Measurements from ENCODE around the gene PPBP.

DNA sequence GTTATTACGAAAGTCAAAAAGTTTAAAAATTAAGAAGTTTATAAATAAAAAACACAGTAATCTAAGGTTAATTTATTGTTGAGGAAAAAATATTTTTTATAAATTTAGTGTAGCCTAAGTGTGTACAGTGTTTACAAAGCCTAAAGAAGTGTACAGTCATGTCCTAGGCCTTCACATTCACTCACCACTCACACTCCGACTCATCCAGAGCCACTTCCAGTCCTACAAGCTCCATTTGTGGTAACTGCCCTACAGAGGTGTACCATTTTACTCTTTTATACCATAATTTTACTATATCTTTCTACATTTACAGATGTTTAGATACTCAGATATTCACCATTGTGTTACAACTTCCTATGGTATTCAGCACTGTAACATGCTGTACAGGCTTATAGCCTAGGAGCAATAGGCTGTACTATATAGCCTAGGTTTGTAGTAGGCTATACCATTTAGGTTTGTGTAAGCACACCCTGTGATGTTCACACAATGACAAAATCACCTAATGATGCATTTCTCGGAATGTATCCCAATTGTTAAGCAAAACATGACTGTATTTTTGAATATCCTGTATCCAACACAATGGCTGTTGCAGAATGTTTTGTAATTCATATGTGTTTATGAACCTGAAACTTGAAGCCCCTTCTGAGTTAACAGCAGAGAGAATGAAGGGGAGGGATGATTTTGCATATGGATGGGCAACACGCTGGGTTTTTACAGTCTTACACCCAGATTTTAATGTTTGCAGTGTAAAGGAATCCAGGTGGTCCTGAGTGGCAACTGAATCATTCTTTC is 3.1 kb downstream of the PPBP start:
- TF ChIP-seq, protein P1, sequence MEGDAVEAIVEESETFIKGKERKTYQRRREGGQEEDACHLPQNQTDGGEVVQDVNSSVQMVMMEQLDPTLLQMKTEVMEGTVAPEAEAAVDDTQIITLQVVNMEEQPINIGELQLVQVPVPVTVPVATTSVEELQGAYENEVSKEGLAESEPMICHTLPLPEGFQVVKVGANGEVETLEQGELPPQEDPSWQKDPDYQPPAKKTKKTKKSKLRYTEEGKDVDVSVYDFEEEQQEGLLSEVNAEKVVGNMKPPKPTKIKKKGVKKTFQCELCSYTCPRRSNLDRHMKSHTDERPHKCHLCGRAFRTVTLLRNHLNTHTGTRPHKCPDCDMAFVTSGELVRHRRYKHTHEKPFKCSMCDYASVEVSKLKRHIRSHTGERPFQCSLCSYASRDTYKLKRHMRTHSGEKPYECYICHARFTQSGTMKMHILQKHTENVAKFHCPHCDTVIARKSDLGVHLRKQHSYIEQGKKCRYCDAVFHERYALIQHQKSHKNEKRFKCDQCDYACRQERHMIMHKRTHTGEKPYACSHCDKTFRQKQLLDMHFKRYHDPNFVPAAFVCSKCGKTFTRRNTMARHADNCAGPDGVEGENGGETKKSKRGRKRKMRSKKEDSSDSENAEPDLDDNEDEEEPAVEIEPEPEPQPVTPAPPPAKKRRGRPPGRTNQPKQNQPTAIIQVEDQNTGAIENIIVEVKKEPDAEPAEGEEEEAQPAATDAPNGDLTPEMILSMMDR (IDR thresholded peaks at IDR 0.05; ENCODE audit: insufficient read depth, low read length, poor library complexity, severe bottlenecking): no peak
- TF ChIP-seq EZH2phosphoT487 (conservative IDR thresholded peaks at IDR 0.05; ENCODE audit: low read length): no peak
